GM18505 (cell line): Measurements from ENCODE around the gene ARHGEF40.

Experiments used
- ATAC-seq: cut with Tn5 transposase; IDR thresholded peaks from one replicate; pipeline ENCODE4 v1.9.1; 2021; ENCODE audit not compliant: unreplicated experiment
- POLR2A ChIP-seq: IDR thresholded peaks from 4 replicates; pipeline ENCODE4 v1.6.1; 2011; ENCODE audit warnings: borderline replicate concordance; ENCODE audit not compliant: insufficient read depth, insufficient read length; ENCODE audit errors: extremely low read depth

Gene ARHGEF40

GRCh38 chr14:21043387-21043973, 26.6 kb upstream of the ARHGEF40 start:
- no peak for TF ChIP-seq POLR2A
- ATAC-seq, result no peak

- no peak for ATAC-seq
Observed at GRCh38 chr14:21043974-21044618, 26.0 kb upstream of the ARHGEF40 start.

GRCh38 chr14:21047378-21047781, 22.7 kb upstream of the ARHGEF40 start:
- TF ChIP-seq POLR2A, result no peak
- no peak for ATAC-seq

More at GRCh38 chr14:21043974-21044618, 26.0 kb upstream of the ARHGEF40 start:
- TF ChIP-seq POLR2A, result no peak

GRCh38 chr14:21048638-21049037, 21.5 kb upstream of the ARHGEF40 start:
- no peak for TF ChIP-seq POLR2A
- no peak for ATAC-seq

GRCh38 chr14:21049271-21049673, 20.8 kb upstream of the ARHGEF40 start:
- no peak for TF ChIP-seq POLR2A
- no peak for ATAC-seq

GRCh38 chr14:21050597-21050996, 19.5 kb upstream of the ARHGEF40 start:
- no peak for TF ChIP-seq POLR2A
- ATAC-seq, result no peak

GRCh38 chr14:21053184-21054122, 16.7 kb upstream of the ARHGEF40 start:
- no peak for ATAC-seq
- TF ChIP-seq POLR2A, result no peak

- no peak for TF ChIP-seq POLR2A
- ATAC-seq, result no peak
Observed at GRCh38 chr14:21054123-21054767, 15.9 kb upstream of the ARHGEF40 start.

GRCh38 chr14:21054768-21055145, 15.3 kb upstream of the ARHGEF40 start:
- ATAC-seq, result no peak
- no peak for TF ChIP-seq POLR2A

- no peak for TF ChIP-seq POLR2A
- no peak for ATAC-seq
Observed at GRCh38 chr14:21055432-21056117, 14.5 kb upstream of the ARHGEF40 start.

GRCh38 chr14:21056520-21057163, 13.5 kb upstream of the ARHGEF40 start:
- TF ChIP-seq POLR2A, result no peak
- ATAC-seq, result no peak

GRCh38 chr14:21057803-21058675, 12.1 kb upstream of the ARHGEF40 start, which contains the start of gene RNASE8:
Gene RNASE8 (plus strand): TSS chr14:21057822. CDS start chr14:21057893, 71 bp downstream.
- no peak for TF ChIP-seq POLR2A
- no peak for ATAC-seq

GRCh38 chr14:21058903-21059302, 11.2 kb upstream of the ARHGEF40 start:
- ATAC-seq, result no peak
- TF ChIP-seq POLR2A, result no peak
